SK-N-SH treated with all-trans-retinoic acid at 6 μM for 48 hours (cell line): ENCODE measurements around the gene HS3ST5.

Source experiments
- CREB5 ChIP-seq: fragments of 250-450 bp; sonication (Bioruptor Pico); IDR thresholded peaks from 2 replicates; pipeline ENCODE4 v1.5.1; 2020; ENCODE audit warnings: low read depth, mild to moderate bottlenecking, moderate library complexity
- ISL1 ChIP-seq: fragments of 250-450 bp; sonication (Bioruptor Pico); IDR thresholded peaks from 2 replicates; pipeline ENCODE4 v2.1.2; 2022; ENCODE audit warnings: mild to moderate bottlenecking, moderate library complexity
- TOX ChIP-seq: fragments of 250-450 bp; sonication (Bioruptor Pico); IDR thresholded peaks from 2 replicates; pipeline ENCODE4 v1.8.0; 2021; ENCODE audit warnings: mild to moderate bottlenecking, moderate library complexity, borderline replicate concordance
- TF ChIP-seq, protein P1 (sequence below): fragments of 250-450 bp; sonication (Bioruptor Pico); IDR thresholded peaks from 2 replicates; pipeline ENCODE4 v1.8.0; 2020; ENCODE audit warnings: mild to moderate bottlenecking, moderate library complexity, borderline replicate concordance

DNA sequence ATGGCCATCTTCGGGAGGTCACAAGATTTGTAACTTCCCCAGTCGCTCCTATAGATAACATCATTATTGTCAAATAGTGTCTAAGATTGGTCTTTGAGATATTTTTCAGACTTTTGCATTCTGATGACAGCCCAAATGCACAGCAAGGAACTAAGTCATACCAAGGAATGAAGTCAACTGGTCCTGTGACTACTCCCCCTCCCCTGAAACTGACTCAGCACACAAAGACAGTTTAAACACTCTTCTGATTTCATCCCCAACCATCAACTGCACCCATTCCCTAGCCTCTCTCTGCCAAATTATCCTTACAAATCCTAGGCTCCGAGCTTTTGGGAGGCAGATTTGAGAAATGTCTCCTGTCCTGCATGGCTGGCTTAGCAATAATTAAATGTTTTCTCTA, 139.4 kb downstream of the HS3ST5 start:
- TF ChIP-seq, protein P1, sequence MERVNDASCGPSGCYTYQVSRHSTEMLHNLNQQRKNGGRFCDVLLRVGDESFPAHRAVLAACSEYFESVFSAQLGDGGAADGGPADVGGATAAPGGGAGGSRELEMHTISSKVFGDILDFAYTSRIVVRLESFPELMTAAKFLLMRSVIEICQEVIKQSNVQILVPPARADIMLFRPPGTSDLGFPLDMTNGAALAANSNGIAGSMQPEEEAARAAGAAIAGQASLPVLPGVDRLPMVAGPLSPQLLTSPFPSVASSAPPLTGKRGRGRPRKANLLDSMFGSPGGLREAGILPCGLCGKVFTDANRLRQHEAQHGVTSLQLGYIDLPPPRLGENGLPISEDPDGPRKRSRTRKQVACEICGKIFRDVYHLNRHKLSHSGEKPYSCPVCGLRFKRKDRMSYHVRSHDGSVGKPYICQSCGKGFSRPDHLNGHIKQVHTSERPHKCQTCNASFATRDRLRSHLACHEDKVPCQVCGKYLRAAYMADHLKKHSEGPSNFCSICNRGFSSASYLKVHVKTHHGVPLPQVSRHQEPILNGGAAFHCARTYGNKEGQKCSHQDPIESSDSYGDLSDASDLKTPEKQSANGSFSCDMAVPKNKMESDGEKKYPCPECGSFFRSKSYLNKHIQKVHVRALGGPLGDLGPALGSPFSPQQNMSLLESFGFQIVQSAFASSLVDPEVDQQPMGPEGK, result no peak
- TF ChIP-seq TOX (CRISPR knock-in tag), result no peak
- TF ChIP-seq CREB5 (CRISPR knock-in tag), result no peak
- no peak for TF ChIP-seq ISL1 (CRISPR knock-in tag)
